ENCODE measurements around the gene CHST1. TPM values are rescaled to one million over a fixed set of nuclear protein-coding genes. Genes with fewer than 3 reads are reported as not detected.

CHST1 gene, protein sequence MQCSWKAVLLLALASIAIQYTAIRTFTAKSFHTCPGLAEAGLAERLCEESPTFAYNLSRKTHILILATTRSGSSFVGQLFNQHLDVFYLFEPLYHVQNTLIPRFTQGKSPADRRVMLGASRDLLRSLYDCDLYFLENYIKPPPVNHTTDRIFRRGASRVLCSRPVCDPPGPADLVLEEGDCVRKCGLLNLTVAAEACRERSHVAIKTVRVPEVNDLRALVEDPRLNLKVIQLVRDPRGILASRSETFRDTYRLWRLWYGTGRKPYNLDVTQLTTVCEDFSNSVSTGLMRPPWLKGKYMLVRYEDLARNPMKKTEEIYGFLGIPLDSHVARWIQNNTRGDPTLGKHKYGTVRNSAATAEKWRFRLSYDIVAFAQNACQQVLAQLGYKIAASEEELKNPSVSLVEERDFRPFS
- total RNA-seq, result 74.1 and 83.0 TPM in 2 replicates

DNA sequence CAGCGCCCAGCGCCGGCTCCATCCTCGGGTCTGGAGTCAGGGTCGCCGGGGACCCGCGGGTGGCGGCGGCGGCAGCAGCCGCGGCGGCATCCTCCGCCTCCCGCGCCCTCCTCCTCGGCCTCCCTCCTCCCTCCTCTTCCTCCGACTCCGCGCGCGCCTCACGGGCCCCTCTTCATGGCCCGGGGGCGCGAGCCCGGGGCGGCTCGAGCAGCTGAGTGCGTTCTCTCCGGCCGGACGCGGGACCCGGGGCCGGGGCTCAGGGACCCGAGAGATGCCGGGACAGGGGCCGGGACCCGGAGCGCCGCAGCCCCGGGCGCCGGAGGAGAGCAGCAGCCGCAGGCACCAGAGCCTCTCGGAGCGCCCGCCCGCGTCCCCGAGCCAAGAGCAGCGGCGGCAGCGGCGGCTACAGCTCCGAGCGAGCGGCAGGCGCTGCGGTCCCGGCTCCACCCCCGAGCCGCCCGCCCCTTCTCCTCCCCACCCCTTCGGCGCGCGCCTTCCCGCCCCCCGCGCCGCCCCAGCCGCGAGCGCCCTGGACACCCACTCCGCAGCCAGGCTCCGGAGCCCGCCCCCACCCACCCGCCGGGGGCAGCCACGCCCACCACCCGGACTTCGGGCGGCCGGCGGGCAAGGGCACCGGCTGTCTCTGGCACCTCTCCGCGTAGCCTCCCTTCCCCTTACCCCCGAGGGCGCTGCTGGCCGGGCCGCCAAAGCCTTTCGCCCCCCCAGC lies at the start of gene CHST1:
Gene CHST1 (minus strand): TSS at position 417 of the 727 bp plus-strand sequence. CDS start 14,699 bp downstream, outside the sequence.

Other genes starting within 250 kb of the CHST1 start
- 21.5 and 23.1 TPM in 2 replicates for gene SLC35C1, start 139.5 kb upstream of the CHST1 start, total RNA-seq
- 11.3 and 21.0 TPM in 2 replicates for gene CRY2, start 181.9 kb upstream of the CHST1 start, total RNA-seq
- gene MAPK8IP1, start 220.0 kb upstream of the CHST1 start, total RNA-seq, result 7.6 and 11.4 TPM in 2 replicates
- not detected in 2 replicates for gene FREY1, start 241.6 kb upstream of the CHST1 start, total RNA-seq